Transverse colon (tissue), 4 donors: ENCODE measurements around the gene SWSAP1.

ENCODE experiments used
- CTCF ChIP-seq, 5 experiments: fragments of 200-600 bp in 3 of 5; fragments of 450-650 bp in 2 of 5; sonication (generic) in 3 of 5; IDR thresholded peaks; 1 replicate in 2 of 5; 2 replicates in 3 of 5; pipeline ENCODE4 v1.5.1; 2016 to 2017; ENCODE audit warnings: antibody characterized with exemption in 5 of 5, inconsistent platforms in 3 of 5, mild to moderate bottlenecking in 2 of 5, moderate library complexity in 1 of 5
- EP300 ChIP-seq: sonication (generic); formaldehyde crosslinking; IDR thresholded peaks from one replicate; pipeline ENCODE4 v1.6.1; 2017; ENCODE audit warnings: antibody characterized with exemption, low read depth
- POLR2A ChIP-seq: fragments of 450-650 bp; IDR thresholded peaks from one replicate; pipeline ENCODE4 v1.6.1; 2016; ENCODE audit warnings: antibody characterized with exemption, mild to moderate bottlenecking, moderate library complexity
- POLR2AphosphoS5 ChIP-seq, 3 donors: sonication (generic); formaldehyde crosslinking; IDR thresholded peaks; one replicate each; pipeline ENCODE4 v1.6.1; 2016; ENCODE audit warnings: antibody characterized with exemption in 3 of 3

- TF ChIP-seq POLR2A (no peak), CTCF (IDR thresholded peaks at IDR 0.05) (no peak), POLR2AphosphoS5 (IDR thresholded peaks at IDR 0.05) (no peak), EP300 (no peak)
These were observed 30.2 kb downstream of the SWSAP1 start for GRCh38 chr19:11404588-11405222.
